ENCODE results near the gene ATP6V1B1. TPM values are rescaled to one million over a fixed set of nuclear protein-coding genes. Genes with fewer than 3 reads are reported as not detected.

ATP6V1B1 gene
- total RNA-seq, 1 donor from 2014 or later: 0.43 TPM

Other genes starting within 250 kb of the ATP6V1B1 start
- 1.6 TPM for gene ADD2, start 167.7 kb upstream of the ATP6V1B1 start, total RNA-seq
- gene FIGLA, start 145.3 kb upstream of the ATP6V1B1 start, total RNA-seq: not detected
- 0.13 TPM for gene CLEC4F, start 115.3 kb upstream of the ATP6V1B1 start, total RNA-seq
- gene CD207, start 100.1 kb upstream of the ATP6V1B1 start, total RNA-seq: 0.16 TPM
- gene VAX2, start 35.3 kb upstream of the ATP6V1B1 start, total RNA-seq: 0.27 TPM
- 0.38 TPM for gene ANKRD53, start 42.7 kb downstream of the ATP6V1B1 start, total RNA-seq
- gene TEX261, start 59.0 kb downstream of the ATP6V1B1 start, total RNA-seq: 46.1 TPM
- 45.0 TPM for gene NAGK, start 132.7 kb downstream of the ATP6V1B1 start, total RNA-seq
- gene MCEE, start 194.3 kb downstream of the ATP6V1B1 start, total RNA-seq: 26.3 TPM
- 27.8 TPM for gene MPHOSPH10, start 194.7 kb downstream of the ATP6V1B1 start, total RNA-seq

Data from cardiac septum (tissue), 1 donor.